ENCODE data around the gene TLR8.

DNA sequence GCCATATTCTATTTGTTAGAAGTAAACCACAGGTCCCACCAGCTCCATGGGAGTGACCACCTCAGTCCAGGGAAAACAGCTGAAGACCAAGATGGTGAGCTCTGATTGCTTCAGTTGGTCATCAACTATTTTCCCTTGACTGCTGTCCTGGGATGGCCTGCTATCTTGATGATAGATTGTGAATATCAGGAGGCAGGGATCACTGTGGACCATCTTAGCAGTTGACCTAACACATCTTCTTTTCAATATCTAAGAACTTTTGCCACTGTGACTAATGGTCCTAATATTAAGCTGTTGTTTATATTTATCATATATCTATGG, 16.1 kb downstream of the TLR8 start:
- TF ChIP-seq CEBPB (IDR thresholded peaks at IDR 0.05; ENCODE audit: borderline replicate concordance in 1 of 2, low read depth in 2 of 2, low read length in 2 of 2) (no peak), EZH2 (IDR thresholded peaks at IDR 0.05; ENCODE audit: borderline replicate concordance, control insufficient read depth, low read depth, low read length) (no peak), STAT1 (conservative IDR thresholded peaks at IDR 0.05) (no peak), RCOR1 (conservative IDR thresholded peaks at IDR 0.05; ENCODE audit: low read depth, low read length) (no peak), POLR2AphosphoS5 (IDR thresholded peaks at IDR 0.05; ENCODE audit: low read length) (no peak), TCF12 (IDR thresholded peaks at IDR 0.05; ENCODE audit: low read depth, low read length) (no peak), GABPA (IDR thresholded peaks at IDR 0.05; ENCODE audit: low read depth) (no peak)
- TF ChIP-seq, protein P1, sequence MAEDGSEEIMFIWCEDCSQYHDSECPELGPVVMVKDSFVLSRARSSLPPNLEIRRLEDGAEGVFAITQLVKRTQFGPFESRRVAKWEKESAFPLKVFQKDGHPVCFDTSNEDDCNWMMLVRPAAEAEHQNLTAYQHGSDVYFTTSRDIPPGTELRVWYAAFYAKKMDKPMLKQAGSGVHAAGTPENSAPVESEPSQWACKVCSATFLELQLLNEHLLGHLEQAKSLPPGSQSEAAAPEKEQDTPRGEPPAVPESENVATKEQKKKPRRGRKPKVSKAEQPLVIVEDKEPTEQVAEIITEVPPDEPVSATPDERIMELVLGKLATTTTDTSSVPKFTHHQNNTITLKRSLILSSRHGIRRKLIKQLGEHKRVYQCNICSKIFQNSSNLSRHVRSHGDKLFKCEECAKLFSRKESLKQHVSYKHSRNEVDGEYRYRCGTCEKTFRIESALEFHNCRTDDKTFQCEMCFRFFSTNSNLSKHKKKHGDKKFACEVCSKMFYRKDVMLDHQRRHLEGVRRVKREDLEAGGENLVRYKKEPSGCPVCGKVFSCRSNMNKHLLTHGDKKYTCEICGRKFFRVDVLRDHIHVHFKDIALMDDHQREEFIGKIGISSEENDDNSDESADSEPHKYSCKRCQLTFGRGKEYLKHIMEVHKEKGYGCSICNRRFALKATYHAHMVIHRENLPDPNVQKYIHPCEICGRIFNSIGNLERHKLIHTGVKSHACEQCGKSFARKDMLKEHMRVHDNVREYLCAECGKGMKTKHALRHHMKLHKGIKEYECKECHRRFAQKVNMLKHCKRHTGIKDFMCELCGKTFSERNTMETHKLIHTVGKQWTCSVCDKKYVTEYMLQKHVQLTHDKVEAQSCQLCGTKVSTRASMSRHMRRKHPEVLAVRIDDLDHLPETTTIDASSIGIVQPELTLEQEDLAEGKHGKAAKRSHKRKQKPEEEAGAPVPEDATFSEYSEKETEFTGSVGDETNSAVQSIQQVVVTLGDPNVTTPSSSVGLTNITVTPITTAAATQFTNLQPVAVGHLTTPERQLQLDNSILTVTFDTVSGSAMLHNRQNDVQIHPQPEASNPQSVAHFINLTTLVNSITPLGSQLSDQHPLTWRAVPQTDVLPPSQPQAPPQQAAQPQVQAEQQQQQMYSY (CRISPR knock-in tag; IDR thresholded peaks at IDR 0.05) = no peak
- TF ChIP-seq, protein P2, sequence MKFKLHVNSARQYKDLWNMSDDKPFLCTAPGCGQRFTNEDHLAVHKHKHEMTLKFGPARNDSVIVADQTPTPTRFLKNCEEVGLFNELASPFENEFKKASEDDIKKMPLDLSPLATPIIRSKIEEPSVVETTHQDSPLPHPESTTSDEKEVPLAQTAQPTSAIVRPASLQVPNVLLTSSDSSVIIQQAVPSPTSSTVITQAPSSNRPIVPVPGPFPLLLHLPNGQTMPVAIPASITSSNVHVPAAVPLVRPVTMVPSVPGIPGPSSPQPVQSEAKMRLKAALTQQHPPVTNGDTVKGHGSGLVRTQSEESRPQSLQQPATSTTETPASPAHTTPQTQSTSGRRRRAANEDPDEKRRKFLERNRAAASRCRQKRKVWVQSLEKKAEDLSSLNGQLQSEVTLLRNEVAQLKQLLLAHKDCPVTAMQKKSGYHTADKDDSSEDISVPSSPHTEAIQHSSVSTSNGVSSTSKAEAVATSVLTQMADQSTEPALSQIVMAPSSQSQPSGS (IDR thresholded peaks at IDR 0.05; ENCODE audit: low read length) = no peak
- TF ChIP-seq, protein P3, sequence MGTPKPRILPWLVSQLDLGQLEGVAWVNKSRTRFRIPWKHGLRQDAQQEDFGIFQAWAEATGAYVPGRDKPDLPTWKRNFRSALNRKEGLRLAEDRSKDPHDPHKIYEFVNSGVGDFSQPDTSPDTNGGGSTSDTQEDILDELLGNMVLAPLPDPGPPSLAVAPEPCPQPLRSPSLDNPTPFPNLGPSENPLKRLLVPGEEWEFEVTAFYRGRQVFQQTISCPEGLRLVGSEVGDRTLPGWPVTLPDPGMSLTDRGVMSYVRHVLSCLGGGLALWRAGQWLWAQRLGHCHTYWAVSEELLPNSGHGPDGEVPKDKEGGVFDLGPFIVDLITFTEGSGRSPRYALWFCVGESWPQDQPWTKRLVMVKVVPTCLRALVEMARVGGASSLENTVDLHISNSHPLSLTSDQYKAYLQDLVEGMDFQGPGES (IDR thresholded peaks at IDR 0.05) = no peak
- TF ChIP-seq, protein P4, sequence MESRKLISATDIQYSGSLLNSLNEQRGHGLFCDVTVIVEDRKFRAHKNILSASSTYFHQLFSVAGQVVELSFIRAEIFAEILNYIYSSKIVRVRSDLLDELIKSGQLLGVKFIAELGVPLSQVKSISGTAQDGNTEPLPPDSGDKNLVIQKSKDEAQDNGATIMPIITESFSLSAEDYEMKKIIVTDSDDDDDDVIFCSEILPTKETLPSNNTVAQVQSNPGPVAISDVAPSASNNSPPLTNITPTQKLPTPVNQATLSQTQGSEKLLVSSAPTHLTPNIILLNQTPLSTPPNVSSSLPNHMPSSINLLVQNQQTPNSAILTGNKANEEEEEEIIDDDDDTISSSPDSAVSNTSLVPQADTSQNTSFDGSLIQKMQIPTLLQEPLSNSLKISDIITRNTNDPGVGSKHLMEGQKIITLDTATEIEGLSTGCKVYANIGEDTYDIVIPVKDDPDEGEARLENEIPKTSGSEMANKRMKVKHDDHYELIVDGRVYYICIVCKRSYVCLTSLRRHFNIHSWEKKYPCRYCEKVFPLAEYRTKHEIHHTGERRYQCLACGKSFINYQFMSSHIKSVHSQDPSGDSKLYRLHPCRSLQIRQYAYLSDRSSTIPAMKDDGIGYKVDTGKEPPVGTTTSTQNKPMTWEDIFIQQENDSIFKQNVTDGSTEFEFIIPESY (IDR thresholded peaks at IDR 0.05) = no peak
- TF ChIP-seq, protein P5, sequence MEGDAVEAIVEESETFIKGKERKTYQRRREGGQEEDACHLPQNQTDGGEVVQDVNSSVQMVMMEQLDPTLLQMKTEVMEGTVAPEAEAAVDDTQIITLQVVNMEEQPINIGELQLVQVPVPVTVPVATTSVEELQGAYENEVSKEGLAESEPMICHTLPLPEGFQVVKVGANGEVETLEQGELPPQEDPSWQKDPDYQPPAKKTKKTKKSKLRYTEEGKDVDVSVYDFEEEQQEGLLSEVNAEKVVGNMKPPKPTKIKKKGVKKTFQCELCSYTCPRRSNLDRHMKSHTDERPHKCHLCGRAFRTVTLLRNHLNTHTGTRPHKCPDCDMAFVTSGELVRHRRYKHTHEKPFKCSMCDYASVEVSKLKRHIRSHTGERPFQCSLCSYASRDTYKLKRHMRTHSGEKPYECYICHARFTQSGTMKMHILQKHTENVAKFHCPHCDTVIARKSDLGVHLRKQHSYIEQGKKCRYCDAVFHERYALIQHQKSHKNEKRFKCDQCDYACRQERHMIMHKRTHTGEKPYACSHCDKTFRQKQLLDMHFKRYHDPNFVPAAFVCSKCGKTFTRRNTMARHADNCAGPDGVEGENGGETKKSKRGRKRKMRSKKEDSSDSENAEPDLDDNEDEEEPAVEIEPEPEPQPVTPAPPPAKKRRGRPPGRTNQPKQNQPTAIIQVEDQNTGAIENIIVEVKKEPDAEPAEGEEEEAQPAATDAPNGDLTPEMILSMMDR (IDR thresholded peaks at IDR 0.05 in 2 of 3, conservative IDR thresholded peaks at IDR 0.05 in 1 of 3; ENCODE audit: control insufficient read depth in 2 of 3, extremely low read depth in 1 of 3, insufficient read depth in 1 of 3, low read depth in 3 of 3, low read length in 3 of 3) = no peak
- TF ChIP-seq, protein P6, sequence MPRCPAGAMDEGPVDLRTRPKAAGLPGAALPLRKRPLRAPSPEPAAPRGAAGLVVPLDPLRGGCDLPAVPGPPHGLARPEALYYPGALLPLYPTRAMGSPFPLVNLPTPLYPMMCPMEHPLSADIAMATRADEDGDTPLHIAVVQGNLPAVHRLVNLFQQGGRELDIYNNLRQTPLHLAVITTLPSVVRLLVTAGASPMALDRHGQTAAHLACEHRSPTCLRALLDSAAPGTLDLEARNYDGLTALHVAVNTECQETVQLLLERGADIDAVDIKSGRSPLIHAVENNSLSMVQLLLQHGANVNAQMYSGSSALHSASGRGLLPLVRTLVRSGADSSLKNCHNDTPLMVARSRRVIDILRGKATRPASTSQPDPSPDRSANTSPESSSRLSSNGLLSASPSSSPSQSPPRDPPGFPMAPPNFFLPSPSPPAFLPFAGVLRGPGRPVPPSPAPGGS (IDR thresholded peaks at IDR 0.05; ENCODE audit: borderline replicate concordance, insufficient read depth, low read depth, low read length, poor library complexity, severe bottlenecking) = no peak
